Kidney (tissue), 14 donors: ENCODE data around the gene ITPR1. TPM values are rescaled to one million over a fixed set of nuclear protein-coding genes. Genes with fewer than 3 reads are reported as not detected.

Experiments used
- DNase-seq, 5 donors: peaks; one replicate each; pipeline ENCODE4 v3.0.0-alpha.2; 2013 to 2020
- FAIRE-seq: peaks from 2 replicates; lab custom pipeline; 2012; peaks lifted over from hg19 to GRCh38; lab: Jason Lieb, UNC
- H3K27ac ChIP-seq, 2 donors: one replicate each; pipeline ENCODE4 v1.7.0; 2013; ENCODE audit warnings: low read depth in 2 of 2, low read length in 2 of 2, inconsistent platforms in 1 of 2
- H3K27me3 ChIP-seq: one replicate; pipeline ENCODE4 v1.7.1; 2013; ENCODE audit warnings: low read length, inconsistent platforms; ENCODE audit not compliant: control insufficient read depth, insufficient read depth
- H3K36me3 ChIP-seq, 3 donors: one replicate each; pipeline versions ENCODE4 v1.7.0 to v1.7.1; 2013; ENCODE audit warnings: low read length in 3 of 3, control low read depth in 1 of 3, inconsistent platforms in 1 of 3; ENCODE audit not compliant: insufficient read depth in 3 of 3, control insufficient read depth in 2 of 3
- H3K4me1 ChIP-seq, 3 donors: one replicate each; pipeline versions ENCODE4 v1.7.0 to v1.7.1; 2013; ENCODE audit warnings: low read length in 3 of 3, inconsistent platforms in 1 of 3, low read depth in 1 of 3; ENCODE audit not compliant: control insufficient read depth in 2 of 3, insufficient read depth in 2 of 3
- H3K4me3 ChIP-seq, 3 donors: one replicate each; pipeline versions ENCODE4 v1.7.0 to v1.8.1; 2013; ENCODE audit warnings: low read length in 3 of 3, control low read depth in 1 of 3, inconsistent platforms in 1 of 3
- H3K9ac ChIP-seq, 3 donors: one replicate each; pipeline versions ENCODE4 v1.7.0 to v1.7.1; 2013; ENCODE audit warnings: low read length in 3 of 3, control low read depth in 1 of 3, inconsistent platforms in 1 of 3
- H3K9me3 ChIP-seq, 3 donors: one replicate each; pipeline versions ENCODE4 v1.7.0 to v1.7.1; 2013; ENCODE audit warnings: low read length in 3 of 3, control low read depth in 1 of 3, inconsistent platforms in 1 of 3; ENCODE audit not compliant: control insufficient read depth in 2 of 3, insufficient read depth in 1 of 3
- CTCF ChIP-seq: IDR thresholded peaks from 3 replicates; pipeline ENCODE4 v1.5.1; 2012; ENCODE audit warnings: mild to moderate bottlenecking, moderate library complexity, borderline replicate concordance; ENCODE audit not compliant: insufficient read depth; ENCODE audit errors: extremely low read depth
- intact Hi-C: fragments of 100-400 bp; cut with DNase I; formaldehyde crosslinking; loops from one replicate; pipeline ENCODE4 v1.11.1; 2022
- polyA plus RNA-seq: library from polyadenylated mRNA; stranded (reverse); fragments of 350-450 nt; fragmentation: Illumina TruSeq; extraction: RNeasy Lipid Tissue Mini Kit (QIAGEN cat#74804); gene quantifications from one replicate; pipeline ENCODE4 v1.2.3, GENCODE V29; 2014; ENCODE audit warnings: low read depth, low replicate concordance; ENCODE audit not compliant: insufficient read depth
- total RNA-seq: library from RNA; stranded (reverse); fragmentation: NEBNext Ultra II Directional; extraction: Animal tissue kit (Norgen Biotek cat#: 25700); gene quantifications from one replicate; pipeline ENCODE4 v1.2.1, GENCODE V29; 2021
- donor health status: control.
- donor health status: control.
- donor health status: control.
- donor health status: control.
- donor health status: control.
- donor health status: DM: yes; HTN: yes; CAD: no.
- donor health status: Normal renal cell carcinoma (clear cell type).

The ITPR1 gene
- total and polyA plus RNA-seq, 2 donors from 2014 or later = 30.2 to 81.2 TPM

- Histone ChIP-seq H3K4me3 (no peak overlapping the region), H3K9me3 (no peaks in the 10 kb centered on the region), H3K36me3 (peaks cover 0 to 11% (median 11%) of the 10 kb centered on the region in 3 donors), H3K4me1 (peaks cover 4 to 14% (median 8%) of the 10 kb centered on the region in 3 donors), H3K27me3 (no peaks in the 10 kb centered on the region), H3K9ac (no peak overlapping the region), H3K27ac (no peak overlapping the region)
- TF ChIP-seq CTCF = no peak
- DNase-seq (peak in 2 of 5 donors; percentile 49 to 61), FAIRE-seq (no peak)
- intact Hi-C loops = no loop called here
These were observed 239.8 kb downstream of the ITPR1 start for GRCh38 chr3:4732925-4733324.

DNA sequence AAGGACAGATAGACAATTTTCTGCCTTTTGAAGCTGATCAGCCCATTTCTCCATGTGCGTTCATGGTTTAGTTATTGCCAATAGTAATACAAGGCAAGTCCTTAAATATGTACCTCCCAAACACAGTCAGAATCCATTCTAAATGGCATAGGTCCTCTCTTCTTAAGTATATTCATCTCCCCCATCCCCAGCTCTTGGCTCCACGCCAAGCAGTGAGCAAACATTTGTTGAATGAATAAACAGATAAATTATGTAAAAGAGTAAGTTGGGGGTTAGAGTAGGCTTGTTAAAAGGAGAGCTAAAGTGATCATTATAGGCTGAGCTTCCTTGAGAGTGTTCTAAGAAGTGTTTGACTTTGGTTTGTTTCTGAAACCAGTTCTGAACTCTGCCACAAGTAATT is 241.3 kb downstream of the ITPR1 start:
- no peaks in the 10 kb centered on the region for H3K9me3 ChIP-seq
- peaks cover 0 to 6% (median 4%) of the 10 kb centered on the region in 3 donors for H3K4me1 ChIP-seq
- no peak overlapping the region for H3K4me3 ChIP-seq
- no peak overlapping the region for H3K27ac ChIP-seq
- intact Hi-C loops = no loop called here
- no peak overlapping the region for H3K9ac ChIP-seq
- TF ChIP-seq CTCF = no peak
- no peak for FAIRE-seq
- peaks cover 0 to 11% (median 11%) of the 10 kb centered on the region in 3 donors for H3K36me3 ChIP-seq
- no peak for DNase-seq
- no peaks in the 10 kb centered on the region for H3K27me3 ChIP-seq

- Histone ChIP-seq H3K27me3 (no peaks in the 10 kb centered on the region), H3K9me3 (no peaks in the 10 kb centered on the region), H3K36me3 (peaks cover 0 to 11% (median 11%) of the 10 kb centered on the region in 3 donors), H3K4me1 (peaks cover 0 to 4% (median 3%) of the 10 kb centered on the region in 3 donors), H3K9ac (no peak overlapping the region), H3K4me3 (no peak overlapping the region), H3K27ac (no peak overlapping the region)
- TF ChIP-seq CTCF = no peak
- intact Hi-C loops = no loop called here
- DNase-seq (no peak), FAIRE-seq (no peak)
These were observed 242.1 kb downstream of the ITPR1 start for GRCh38 chr3:4735243-4735642.

DNA sequence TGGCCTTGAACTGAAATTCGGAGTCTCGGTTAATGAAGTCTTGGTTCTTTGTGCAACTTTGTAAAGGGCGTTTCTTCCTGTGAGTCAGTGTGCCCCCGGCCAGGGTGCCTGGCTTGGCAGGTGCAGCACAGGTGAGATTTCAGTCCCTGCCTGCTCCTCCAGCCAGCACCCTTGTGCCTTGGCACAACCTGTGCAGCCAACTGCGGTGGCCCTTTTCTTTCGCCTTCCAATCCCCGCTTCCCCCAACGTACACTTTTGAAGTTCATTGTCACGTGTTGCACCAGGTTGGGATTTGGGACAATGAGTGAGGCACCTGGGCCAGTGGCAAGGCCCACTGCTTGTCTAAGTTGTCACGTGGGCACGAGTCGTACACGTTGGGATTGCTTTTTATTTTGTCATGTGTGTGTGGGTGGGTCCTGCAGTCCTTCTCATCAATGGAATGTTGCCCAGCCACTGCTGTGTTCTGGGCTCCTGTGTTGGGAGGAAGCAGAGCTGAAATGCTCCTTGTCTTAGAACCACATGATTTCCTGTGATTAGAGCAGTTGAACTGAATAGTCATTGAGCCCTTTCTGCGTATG is 243.2 kb downstream of the ITPR1 start:
- Histone ChIP-seq H3K36me3 (peaks cover 0 to 11% (median 11%) of the 10 kb centered on the region in 3 donors), H3K9me3 (no peaks in the 10 kb centered on the region), H3K27ac (peak overlapping the region in 1 of 2 donors; percentile 55), H3K27me3 (no peaks in the 10 kb centered on the region), H3K9ac (no peak overlapping the region), H3K4me1 (peaks cover 0 to 10% (median 8%) of the 10 kb centered on the region in 3 donors), H3K4me3 (no peak overlapping the region)
- FAIRE-seq = no peak
- TF ChIP-seq CTCF = no peak
- intact Hi-C loops = no loop called here
- DNase-seq = peak in 1 of 5 donors; percentile 92
